Fibroblast of gingiva (primary cell): ENCODE measurements around the gene C18orf63.

ENCODE experiments used
- DNase-seq: peaks from one replicate; pipeline ENCODE4 v3.0.0-alpha.2; 2011; ENCODE audit warnings: low read depth

C18orf63 gene

DNA sequence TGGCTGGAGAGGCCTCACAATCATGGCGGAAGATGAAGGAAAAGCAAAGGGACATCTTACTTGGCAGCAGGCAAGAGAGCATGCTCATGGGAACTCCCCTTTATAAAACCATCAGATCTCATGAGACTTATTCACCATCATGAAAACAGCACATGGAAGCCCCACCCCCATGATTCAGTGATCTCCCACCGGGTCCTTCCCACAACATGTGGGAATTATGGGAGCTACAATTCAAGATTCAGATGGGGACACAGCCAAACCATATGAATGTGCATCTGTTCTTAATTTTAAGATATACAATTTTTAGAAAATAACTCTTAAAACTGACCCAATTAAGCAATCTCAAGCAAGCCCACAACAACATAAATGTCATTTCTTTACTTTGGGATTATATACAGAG lies 12.6 kb downstream of the C18orf63 start:
- peak; percentile 54 for DNase-seq

DNA sequence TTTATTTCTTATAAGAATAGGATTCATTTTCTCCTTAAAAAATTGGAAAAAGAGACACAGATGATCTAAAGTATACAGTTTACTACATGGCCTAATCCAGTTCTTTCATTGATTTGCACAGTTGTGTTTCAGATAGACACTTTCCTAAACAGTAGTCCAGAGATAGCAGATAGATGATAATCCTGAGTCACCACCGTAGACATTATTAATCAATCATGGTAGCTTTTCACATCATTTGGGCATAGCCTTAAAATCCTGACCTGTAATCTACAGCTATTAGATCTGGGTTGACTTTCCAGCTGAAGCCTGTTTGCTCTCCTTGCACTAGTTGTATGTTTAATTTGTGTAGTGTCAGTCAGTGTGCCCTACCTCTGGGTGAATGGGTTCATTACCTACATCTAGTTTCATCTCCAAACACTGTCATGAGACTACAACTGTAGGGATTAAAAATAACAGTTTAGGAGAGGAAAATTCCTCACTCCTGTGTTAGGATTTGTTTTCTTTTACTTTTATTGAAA lies 14.1 kb downstream of the C18orf63 start:
- no peak for DNase-seq

DNA sequence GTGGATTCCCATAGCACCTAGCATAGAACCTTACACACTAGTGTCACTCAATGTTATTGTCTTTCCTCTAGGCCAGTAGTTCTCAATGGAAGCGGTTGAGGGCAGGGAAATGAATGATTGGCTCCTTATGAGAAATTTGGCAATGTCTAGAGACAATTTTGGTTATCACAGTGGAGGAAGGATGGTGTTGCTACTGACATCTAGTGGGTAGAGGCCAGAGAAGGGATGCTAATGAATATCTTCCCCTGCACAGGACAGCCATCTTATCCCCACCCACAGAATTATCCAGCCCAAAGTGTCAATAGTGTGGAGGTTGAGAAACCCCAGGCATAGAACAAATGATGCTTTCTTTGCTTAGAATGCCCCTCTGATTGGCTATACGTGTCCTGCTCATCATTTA lies 15.8 kb downstream of the C18orf63 start:
- peak; percentile 68 for DNase-seq

DNA sequence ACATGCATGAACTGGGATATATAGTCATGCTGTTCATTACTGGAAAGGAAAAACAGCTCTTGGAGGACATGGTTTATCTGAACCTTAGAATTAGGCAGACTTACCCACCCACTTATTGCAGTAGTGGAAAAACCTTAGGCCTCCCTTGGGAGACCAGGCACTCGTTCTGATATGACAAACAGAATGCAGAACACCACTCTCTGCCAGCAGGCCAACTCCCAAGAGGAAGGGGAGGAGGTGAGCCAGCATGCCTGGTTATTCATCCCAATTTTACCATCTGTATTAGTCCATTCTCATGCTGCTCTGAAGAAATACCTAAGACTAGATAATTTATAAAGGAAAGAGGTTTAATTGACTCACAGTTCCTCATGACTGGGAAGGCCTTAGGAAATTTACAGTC lies 17.5 kb downstream of the C18orf63 start:
- peak; percentile 58 for DNase-seq

DNA sequence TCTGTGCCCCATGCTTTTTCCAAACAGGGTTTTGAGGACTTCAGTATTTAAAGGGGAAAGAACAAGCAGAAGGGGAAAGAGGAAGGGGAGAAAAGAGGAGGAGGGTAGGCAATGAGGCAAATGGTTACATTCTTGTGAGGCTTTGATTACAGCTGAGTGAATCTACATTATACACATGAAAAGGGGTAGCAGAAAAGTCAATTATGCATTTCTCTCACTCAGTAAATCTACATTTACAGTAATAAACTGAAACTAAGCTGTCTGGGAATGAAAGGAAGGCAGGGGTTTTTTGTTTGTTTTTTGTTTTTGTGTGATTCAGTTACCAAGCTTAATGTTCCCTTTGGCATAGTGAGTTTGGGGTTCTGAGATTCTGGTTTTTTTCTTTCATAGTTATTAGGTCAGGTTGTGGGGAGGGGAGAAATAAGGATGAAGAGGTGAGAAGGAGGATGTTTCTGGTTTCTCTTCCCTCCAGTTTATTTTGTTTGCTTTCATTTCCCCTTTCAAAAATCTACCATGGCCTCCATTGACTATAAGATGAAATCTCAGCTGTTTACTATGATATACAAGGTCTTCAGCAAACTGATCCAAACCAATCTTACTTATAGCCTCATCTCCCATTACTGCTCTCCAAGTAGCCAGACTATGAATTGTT lies 18.7 kb downstream of the C18orf63 start:
- no peak for DNase-seq

DNA sequence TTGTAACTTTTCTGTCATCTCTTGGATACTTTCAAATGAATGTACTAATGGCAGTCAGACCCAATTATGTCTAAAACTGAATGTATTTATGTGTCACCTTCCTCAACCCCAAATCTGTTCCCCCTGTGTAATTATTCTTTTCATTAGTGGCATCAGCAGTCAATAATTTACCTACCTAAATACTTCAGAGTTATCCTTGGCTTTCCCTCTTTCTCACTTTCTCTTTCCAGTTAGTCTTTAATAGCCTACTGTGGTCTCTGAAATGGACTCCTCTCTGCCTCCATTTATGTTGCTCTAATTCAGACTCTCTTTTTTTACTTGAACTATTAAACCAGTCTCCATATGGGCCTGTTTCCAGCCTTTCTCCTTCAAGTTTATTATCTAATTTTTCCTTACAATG lies 21.0 kb downstream of the C18orf63 start:
- no peak for DNase-seq

DNA sequence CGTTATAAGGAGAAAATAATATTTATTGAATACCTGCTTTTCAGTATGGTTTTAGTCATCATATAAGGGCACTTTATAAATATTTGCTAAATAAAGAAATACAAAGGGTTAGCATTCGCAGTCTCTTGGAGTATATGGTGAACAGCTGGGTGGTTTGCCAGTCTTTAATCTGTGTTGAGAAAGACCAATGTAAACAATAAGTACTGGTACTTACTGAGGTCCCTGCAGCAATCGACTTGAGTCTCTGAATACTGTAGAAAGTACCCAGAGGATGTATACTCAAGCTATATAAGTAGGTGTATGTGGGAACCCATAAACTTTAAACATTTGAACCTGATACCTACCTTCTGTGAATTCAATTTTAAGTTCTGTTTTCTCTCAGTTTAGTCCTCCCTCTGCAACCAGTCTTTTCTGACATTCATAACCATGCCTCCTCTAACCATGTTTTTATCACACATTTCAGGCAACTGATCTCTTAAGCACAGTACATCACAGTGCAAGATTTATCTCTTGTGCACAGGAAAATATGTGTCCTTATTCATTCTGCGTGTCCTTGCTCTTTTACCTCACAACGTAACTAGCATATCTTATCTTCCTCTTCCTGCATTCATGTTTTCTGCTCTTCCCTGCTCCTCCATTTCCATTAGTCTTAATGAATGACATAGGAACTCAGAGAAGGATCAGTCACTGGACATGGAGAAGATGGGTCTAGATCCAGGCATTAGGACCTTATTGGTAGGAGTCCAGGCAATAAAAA lies 21.7 kb downstream of the C18orf63 start:
- DNase-seq = no peak

DNA sequence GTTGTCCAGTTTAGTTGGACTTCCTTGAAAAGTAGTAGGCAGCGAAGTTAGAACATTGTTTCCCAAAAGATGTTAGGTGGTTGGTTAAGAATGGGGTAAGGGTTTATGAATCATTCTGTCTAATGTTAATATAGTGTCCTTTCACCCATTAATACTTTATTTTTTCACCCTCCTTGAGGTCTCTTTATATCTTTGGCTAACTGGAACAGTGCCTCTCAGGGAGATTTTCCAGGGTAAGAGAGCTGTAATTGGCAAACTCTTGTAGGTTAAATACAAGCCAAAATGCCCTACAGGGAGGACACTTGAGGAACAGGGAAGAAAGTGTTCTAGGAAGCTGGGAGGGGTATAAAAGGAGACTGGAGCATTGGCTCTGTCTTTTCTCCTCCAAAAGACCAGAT lies 22.3 kb downstream of the C18orf63 start:
- DNase-seq = no peak

DNA sequence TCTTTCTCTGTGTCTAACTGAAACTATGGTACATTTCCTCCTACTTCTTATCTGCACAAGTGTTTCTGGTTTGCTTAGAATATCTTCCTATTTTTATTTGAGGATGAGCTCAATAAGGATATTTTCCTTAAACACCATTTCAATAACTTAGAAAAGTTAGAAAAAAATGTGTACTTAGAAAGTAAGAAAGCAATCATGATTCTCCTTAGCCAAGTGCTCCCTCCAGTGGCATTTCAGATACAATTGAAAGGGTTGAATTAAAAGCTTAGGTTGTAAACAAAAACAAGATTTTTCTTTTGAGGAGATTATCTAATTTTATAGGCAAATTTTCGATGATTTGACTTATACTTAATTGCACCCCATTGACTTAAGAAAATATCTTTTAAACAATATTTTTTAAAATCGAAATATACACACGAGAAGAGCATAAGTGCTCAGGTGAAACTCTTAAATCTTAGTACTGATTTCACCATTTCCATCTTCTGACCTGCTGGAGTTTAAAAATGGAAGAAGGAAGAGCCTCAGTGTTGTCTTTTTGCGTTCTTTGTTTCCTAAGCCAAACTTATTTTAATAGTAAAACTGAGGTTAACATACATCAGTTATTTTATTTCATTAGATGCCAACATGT lies 26.9 kb downstream of the C18orf63 start:
- peak; percentile 66 for DNase-seq

DNA sequence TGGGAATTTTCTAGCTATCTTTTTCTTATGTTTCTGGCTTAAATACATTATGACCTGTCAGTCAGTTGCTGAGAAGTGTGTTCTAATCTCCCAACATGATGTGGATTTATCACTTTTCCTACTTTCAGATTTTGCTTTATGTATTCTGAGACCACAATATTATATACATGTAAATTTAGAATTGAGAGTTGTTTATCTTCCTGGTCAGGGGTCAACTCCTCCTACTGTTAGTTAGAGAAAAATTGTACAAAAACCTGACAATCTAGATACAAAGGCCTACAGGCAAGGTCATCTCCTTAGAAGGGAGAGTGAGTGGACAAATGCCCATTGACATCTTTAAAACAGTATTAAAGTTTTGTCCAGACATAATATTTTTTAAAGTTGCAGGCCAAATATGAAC lies 30.6 kb downstream of the C18orf63 start:
- no peak for DNase-seq

DNA sequence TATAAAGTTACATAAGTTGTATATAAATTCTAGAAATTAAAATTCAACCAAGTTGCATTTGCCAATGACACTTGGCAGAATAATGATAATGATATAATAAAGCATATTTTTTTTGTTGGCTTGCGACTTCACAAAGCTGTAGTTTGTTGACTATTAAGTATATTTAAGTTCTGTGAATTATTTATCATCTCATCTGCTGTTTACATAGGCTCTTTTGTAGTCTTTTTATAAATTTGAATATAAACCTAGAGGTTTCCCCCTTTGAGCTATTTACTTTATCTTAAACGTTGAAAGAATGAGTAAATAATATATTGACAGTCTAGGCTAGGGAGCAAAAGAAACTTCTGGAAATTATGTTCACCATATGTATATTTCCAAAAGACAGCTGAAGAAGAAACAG lies 32.9 kb downstream of the C18orf63 start:
- no peak for DNase-seq

DNA sequence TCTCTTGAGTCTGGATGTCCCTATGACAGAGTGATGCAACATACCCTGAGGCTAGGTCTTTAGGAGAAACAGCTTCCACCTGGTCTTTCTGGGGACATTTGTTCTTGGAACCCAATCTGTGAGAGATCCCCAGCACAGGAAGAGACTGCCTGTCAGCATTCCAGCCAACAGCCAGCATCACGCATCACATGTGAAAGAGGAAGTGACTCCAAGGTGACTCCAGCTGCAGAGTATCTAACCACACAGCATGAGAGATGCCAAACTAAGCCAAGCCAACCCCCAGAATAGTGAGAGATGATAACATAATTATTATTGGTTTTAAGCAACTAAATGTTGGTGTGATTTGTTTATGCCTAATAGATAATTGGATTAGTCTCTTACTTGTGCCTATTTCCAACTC lies 35.7 kb downstream of the C18orf63 start:
- DNase-seq = no peak

DNA sequence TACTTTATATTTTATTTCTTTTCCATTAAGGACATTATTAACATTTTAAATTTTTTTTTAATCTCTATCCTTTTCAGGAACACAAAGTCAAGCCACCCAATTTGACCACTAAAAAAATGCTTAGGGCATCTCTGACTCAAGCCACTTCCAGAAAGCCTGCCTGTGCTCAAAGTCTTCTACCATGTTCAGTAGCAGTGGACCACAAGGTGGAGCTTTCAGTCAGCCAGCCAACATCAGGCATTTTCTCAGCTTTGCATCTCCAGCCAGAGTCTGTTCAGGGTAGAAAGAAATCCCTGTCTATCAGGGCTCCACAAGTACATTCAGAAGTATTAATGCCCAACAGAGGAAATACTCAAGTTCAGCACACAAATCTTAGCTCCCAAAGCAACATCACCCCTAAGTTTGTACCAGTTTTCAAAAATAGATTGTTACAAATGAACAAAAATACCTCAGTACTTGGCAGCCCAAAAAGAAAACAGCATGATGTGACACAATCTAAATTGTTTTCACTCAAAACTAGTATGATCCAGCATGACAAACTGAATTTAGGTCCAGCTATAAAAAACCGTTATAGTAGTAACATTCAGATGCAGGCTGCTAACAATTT lies 37.6 kb downstream of the C18orf63 start:
- DNase-seq = peak; percentile 55

DNA sequence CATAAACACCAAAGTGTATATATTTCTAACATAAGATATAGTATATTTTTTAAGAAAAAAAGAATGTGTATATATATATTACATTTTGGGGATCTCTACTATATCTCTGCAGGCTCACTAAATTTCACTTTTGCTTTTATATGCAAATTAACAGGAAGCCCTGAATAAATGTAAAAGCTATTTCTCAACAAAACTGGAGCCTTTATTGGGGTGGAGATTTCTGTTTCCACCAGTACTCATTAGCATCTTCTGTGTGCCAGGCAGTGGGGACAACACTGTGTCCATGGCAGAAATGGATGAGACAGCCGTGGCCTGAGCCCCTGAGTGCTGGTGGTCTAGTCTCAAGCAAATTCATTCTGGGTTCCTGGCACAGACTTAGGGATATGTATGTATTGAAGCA lies 41.3 kb downstream of the C18orf63 start:
- no peak for DNase-seq

DNA sequence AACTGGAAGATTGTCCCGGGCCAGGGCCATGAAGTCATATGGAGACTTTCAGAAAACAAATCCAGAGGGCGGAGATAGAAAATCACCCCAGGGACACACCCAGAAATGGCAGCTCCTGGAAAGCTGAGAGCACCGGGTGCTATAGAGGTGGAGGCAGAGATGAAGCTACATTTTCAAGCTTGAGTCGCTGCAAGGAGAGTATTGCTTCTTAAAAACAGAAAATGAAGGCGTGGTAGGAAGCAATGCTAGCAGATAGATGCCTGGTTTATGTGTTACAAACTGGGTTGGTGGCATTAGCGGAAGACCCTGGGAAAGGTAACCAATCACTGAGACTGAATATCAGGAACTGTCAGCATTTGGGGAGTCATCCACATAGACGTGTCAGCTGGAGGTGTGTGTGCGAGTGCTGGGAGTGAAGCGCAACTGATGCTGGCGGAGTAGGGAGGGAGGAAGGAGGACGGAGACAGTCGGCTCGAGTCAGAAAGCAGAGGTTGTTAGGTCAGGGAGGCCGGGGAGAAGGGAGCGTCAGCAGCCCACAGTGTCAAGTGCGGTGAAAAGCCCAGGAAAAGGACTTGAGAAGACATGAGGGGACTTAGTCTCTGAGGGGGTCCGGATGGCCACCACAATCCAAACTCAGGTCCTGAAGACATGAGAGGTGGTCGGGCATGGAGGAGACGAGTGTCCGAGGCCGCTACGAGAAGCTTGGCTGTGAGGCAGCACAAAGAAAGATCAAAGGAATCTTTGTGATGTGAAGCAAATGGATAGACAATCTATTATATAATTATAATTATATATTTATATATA lies 45.4 kb downstream of the C18orf63 start:
- no peak for DNase-seq

DNA sequence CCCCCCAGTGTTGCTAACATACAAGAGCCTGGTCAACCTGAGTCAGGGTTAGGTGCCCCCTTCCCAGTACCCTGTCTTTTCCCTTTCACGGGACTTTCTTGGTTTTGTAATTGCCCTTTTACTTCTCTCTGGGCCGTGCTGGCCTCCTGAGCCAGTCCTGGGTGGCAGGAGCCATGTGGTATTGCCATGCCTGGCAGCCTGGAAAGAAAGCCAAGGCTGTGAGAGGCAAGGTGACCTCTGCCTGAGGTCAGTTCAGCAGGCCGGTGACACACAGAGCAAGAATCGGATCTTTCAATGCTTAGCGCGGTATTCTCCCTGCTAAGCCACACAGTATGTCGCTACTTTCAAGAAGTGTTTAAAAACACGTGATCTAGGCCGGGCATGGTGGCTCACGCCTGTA lies 52.3 kb downstream of the C18orf63 start:
- DNase-seq = no peak

DNA sequence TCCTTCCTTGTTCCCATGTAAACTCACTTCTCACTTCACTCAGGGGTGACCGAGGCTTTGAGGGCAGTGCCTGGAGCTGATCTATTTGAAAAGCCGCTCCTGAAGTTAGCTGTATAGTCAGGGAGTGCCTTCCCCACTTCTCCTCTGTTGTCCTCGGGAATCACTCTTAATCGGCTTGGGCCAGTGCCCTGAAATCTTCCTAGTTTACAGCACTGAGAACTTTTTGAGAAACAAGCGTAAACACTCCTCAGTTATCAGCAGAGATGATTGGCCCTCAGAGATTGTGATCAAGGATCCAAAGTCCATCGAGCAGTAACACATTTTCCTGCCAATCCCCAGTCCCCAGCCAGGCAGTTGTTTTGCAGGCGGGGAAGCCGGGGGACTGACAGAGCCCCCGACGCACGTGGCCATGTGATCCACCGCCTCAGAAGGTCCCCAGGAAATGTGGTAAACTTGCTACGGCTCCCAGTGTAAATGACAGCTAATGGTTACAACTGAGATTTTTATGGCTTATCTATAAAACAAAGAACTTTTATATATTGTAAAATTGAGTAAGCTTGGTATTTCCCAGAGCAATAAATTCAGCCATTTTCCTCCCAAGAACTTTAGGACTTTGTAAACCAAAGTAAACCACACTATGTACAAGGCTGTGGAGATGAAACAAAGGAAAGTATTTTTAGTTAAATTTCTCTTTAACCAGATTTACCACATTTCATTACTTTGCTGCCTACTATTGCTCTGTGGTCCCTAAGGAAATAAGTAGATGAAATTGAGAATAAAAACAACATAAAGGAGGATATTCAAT lies 53.5 kb downstream of the C18orf63 start:
- no peak for DNase-seq

DNA sequence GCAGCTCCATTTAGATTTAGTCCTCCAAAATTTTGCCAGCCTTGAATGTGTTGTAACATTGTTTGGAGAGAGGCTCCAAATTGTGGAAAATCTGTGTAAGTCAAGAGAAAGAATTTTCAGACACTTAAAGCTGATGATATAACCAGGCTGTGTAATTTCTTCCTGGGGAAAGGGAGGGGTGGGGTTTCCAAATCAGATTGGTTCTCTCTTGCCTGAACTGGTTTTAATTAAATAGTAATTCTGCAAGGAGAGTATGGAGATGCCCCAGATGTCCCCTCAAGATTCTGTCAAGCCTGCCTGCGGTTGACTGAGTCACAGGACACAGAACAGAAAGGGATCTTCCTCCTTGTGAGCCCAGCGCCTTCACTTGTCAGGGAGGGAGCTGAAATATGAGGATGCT lies 54.5 kb downstream of the C18orf63 start:
- no peak for DNase-seq

DNA sequence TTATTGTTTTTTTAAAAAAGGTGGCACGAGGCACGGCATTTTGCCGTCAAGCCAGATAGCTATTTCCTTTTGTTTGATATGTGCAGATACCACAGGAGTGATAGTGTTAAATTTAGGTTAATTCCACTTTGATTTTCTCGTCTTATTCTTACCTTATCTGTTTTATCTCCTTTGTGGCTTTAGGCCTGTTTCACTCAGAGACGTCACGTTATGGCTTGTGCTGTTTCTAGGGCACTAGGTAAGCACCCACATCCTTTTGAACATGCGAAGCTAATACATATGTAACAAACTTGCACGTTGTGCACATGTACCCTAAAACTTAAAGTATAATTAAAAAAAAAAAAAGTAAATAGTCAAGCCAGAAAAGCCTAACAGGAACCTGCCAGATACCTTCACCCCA lies 57.8 kb downstream of the C18orf63 start:
- DNase-seq = no peak

DNA sequence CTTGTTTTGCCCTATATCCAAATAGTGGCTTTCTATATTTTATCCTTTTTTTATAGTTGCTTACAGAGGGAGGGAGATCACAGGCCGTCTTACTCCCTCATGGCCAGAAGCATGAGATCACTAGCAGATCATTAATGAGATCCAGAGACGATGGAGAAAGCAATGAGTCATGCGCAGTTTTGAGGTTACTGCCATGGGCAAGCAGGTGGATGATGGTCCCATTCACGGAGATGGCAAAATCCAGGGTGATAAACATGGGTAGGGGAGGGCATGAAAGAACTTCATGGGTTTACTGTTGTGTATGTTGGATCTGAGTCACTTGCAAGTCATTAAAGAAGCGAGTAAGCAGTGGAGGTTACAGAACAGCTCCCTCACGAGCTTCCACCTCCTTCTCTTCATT lies 60.4 kb downstream of the C18orf63 start:
- DNase-seq = no peak

DNA sequence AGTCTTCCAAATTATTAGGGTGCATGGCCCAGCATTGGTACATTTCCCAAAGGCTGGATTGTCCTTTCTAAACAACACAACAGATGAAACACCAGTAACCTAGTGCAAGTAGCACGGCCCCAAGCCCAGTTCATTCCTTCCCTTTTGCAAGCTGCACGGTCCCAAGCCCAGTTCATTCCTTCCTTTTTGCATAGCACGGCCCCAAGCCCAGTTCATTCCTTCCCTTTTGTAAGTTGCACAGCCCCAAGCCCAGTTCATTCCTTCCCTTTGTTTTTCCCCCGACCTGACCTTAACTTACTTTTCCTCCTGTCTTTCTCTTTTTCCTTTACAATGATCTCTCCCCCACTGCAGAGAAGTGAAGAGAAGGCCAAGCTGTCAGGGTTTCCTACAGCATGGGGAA lies 60.9 kb downstream of the C18orf63 start:
- DNase-seq = no peak
